Activated effector memory CD4-positive, alpha-beta T cell treated with anti-CD3 and anti-CD28 coated beads, Interleukin-2, amount 50 U/mL, for 16 hours (primary cell): Measurements from ENCODE around the gene PCDHGA12.
"Not testable (repeated sequence)": the region's sequence is repeated elsewhere in the genome, so short reads cannot be mapped to it uniquely, and the experiment has no call there.

Experiments
- DNase-seq: peaks from one replicate; pipeline ENCODE4 v3.0.0-alpha.2; 2020

PCDHGA12 gene

GRCh38 chr5:141409598-141410306 lies 20.6 kb upstream of the PCDHGA12 start:
- DNase-seq, result no peak

GRCh38 chr5:141411575-141411974 lies 18.7 kb upstream of the PCDHGA12 start:
- DNase-seq, result no peak

- DNase-seq, result peak; percentile 83
Measured at GRCh38 chr5:141412854-141413539, 17.3 kb upstream of the PCDHGA12 start, which contains the start of gene PCDHGA10. TSS of gene PCDHGA10 (plus strand) at chr5:141412987. CDS start at chr5:141413176, 189 bp downstream.

- DNase-seq, result no peak
Measured at GRCh38 chr5:141413540-141414069, 16.7 kb upstream of the PCDHGA12 start.

GRCh38 chr5:141414548-141415274 lies 15.6 kb upstream of the PCDHGA12 start:
- DNase-seq, result not testable (repeated sequence)

- DNase-seq, result not testable (repeated sequence)
Measured at GRCh38 chr5:141415275-141415618, 15.1 kb upstream of the PCDHGA12 start.

GRCh38 chr5:141417494-141418172 lies 12.7 kb upstream of the PCDHGA12 start, which contains the start of gene PCDHGB7:
TSS of gene PCDHGB7 (plus strand) at chr5:141417677. CDS start at chr5:141417860, 183 bp downstream.
- DNase-seq, result peak; percentile 80

GRCh38 chr5:141419074-141419880 lies 11.0 kb upstream of the PCDHGA12 start:
- no peak for DNase-seq

GRCh38 chr5:141420855-141421488 lies 9.3 kb upstream of the PCDHGA12 start, which contains the start of gene PCDHGA11:
TSS of gene PCDHGA11 (plus strand) at chr5:141421051. CDS start at chr5:141421228, 177 bp downstream.
- no peak for DNase-seq

GRCh38 chr5:141421489-141421855 lies 8.8 kb upstream of the PCDHGA12 start:
- no peak for DNase-seq

- DNase-seq, result no peak
Measured at GRCh38 chr5:141422742-141423291, 7.5 kb upstream of the PCDHGA12 start.

GRCh38 chr5:141427783-141428426 lies 2.4 kb upstream of the PCDHGA12 start:
- no peak for DNase-seq

- no peak for DNase-seq
Measured at GRCh38 chr5:141431286-141431685, 979 bp downstream of the PCDHGA12 start.

- not testable (repeated sequence) for DNase-seq
Measured at GRCh38 chr5:141432308-141432707, 2.0 kb downstream of the PCDHGA12 start.

GRCh38 chr5:141432726-141433125 lies 2.4 kb downstream of the PCDHGA12 start:
- DNase-seq, result not testable (repeated sequence)

GRCh38 chr5:141434006-141434405 lies 3.7 kb downstream of the PCDHGA12 start:
- DNase-seq, result no peak

- DNase-seq, result no peak
Measured at GRCh38 chr5:141437221-141437620, 6.9 kb downstream of the PCDHGA12 start.

GRCh38 chr5:141439411-141440141 lies 9.3 kb downstream of the PCDHGA12 start:
- DNase-seq, result no peak

- DNase-seq, result no peak
Measured at GRCh38 chr5:141440341-141440740, 10.0 kb downstream of the PCDHGA12 start.
